Activated CD8-positive, alpha-beta memory T cell treated with anti-CD3 and anti-CD28 coated beads, Interleukin-2, amount 50 U/mL, for 1 hour (primary cell): ENCODE results near the gene CATSPER3.

ENCODE experiments used
- DNase-seq: peaks from one replicate; pipeline ENCODE4 v3.0.0-alpha.2; 2020; ENCODE audit errors: extremely low read depth

CATSPER3 gene

GRCh38 chr5:135029477-135030122 is 61.9 kb downstream of the CATSPER3 start:
- no peak for DNase-seq

DNA sequence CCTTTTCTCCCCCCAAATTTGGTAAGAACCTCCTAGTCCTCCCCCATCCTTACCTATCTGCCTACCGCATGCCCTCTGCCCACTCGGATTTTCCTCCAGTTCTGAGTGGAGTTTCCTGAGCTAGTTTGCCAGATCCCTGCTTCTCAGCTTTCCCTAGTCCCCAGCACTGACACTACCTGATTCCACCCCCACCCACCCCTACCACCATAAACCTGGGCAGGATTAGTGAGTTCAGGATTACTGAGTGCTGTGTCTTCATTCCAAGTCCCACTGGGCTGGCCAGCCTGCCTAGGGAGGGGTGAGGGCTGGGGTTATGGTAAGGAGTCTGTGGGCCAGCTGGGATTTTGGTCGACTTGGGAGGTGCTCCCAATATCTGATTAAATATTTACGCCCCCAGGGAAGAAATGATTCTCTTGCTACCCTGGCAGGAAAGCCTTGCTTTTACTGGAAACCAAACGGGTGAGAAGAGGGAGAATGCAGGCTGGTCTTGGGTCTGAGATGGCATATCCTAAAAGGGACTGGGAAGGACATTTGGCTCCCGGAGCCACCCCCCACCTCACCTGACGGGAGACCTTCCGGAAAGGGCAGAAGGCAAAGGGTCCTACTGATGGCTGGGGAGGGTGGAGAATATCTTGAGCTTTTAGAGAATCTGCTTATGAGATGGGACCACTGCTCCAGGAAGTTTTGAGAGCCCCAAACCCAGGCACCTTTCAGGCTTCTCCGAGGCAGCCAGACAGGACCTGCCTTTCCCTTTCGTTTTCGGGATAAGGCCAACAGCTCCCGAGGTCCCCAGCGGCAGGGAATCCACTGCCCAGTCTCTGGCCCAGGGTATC is 62.6 kb downstream of the CATSPER3 start:
- no peak for DNase-seq

- DNase-seq = no peak
Observed at GRCh38 chr5:135030956-135031812, 63.5 kb downstream of the CATSPER3 start.

GRCh38 chr5:135031813-135032694 is 64.3 kb downstream of the CATSPER3 start:
- no peak for DNase-seq

- DNase-seq = no peak
Observed at GRCh38 chr5:135032695-135032998, 64.9 kb downstream of the CATSPER3 start.

DNA sequence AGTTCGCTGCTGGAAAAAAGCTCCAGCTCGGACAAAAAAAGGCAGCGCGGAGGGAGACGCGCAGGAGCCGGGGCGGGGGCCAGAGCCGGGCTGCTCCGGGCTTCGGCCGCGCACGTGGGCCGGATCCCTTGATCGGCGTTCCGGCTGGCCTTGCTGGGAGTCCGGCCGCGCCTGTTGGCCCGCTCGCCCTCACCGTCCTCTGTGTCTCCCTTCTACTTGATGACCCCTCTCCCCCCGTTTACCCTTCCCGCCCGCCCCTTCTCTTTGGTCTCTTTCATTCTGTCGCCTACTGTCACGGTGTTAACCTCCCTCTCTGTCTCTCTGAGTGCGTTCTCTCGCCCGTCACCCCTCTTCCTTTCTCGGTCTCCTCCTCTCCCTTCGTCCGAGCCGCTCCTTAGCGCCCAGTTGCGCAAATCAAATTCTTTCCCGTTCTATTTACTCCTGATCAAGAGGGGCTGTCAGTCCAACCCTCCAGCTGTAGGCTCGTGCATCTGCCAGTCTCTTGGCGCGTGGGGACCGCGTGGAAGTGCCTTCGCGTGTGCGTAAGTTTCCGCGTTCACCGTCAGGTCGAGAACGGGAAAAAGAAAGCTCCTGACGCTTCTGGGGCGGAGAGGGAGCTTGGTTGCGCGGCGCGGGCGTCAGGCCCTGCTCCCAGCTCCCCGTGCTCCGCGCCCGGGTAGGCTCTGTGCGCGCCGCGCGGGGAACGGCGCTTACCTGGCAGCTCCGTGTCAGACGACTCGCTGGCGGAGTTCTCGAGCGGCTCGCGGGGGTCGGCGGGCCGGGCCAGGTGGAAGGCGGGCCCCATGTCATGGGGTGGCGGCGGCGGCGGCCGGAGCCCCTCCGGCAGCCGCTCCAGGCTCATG is 65.5 kb downstream of the CATSPER3 start:
- DNase-seq = no peak

- no peak for DNase-seq
Observed at GRCh38 chr5:135033901-135034235, 66.2 kb downstream of the CATSPER3 start, which contains the start of gene PITX1. PITX1 (minus strand) TSS chr5:135034228; CDS start chr5:135033881, 347 bp downstream.

GRCh38 chr5:135034236-135034962 is 66.7 kb downstream of the CATSPER3 start:
- DNase-seq = no peak

DNA sequence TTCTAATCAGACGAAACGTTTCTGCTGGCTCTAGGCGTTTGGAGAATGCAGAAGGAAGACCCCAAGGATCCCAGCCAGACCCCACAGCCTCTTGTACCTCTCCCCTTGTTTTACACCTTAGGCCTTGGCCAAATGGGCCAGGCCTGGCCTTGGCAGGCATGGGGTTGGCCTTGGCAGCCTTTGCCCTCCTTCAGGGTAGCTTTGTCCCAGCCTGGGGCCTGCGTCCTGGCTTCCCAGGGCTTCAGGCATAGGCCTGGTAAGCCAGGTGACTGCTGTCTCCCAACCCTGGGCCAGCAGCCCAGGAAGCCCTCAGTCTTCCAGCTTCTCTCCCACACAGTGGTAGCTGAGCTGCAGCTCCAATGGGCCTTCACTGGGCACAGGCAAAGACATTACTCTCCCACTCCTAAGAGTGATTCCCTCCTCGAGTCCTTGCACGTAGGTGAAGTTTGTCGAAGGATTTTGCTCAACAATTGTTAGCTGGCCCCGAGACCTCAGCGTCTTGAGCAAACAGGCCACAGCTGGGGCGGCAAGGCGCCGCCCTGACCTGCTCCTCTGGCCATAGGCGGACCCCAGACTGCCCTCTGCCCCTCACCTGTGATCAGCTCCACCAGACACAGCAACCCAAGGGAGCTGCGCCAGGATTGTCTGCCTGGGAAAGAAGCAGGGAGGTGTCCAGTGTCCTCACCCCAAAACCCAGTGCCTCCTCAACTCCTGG is 67.4 kb downstream of the CATSPER3 start:
- DNase-seq = no peak

GRCh38 chr5:135035678-135036030 is 67.9 kb downstream of the CATSPER3 start:
- DNase-seq = no peak

- DNase-seq = no peak
Observed at GRCh38 chr5:135036405-135036804, 68.7 kb downstream of the CATSPER3 start.

GRCh38 chr5:135037519-135038204 is 70.0 kb downstream of the CATSPER3 start:
- DNase-seq = no peak

GRCh38 chr5:135038205-135038812 is 70.6 kb downstream of the CATSPER3 start:
- no peak for DNase-seq

DNA sequence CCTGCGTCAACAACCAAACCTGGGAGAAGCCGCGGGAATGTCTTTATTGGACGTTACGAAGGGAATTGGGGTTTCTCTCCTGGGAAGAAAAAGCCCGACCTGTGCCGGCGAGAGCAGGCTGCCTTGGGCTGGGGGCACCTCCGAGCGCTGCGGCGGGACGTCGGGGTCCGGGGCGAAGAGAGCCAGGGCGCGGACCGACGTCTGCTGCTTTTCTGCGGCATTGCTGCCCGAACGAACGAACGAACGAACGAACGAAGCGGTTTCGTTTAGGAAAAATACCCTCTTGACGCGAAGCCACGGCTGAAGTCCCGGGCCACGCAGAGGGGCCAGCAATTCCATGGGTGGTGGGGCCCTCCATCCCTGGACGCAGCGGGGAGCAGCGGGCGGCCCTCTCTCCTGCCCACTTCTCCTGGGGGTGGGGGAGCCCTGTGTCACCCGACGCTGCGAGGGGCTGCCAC is 71.1 kb downstream of the CATSPER3 start:
- DNase-seq = no peak

GRCh38 chr5:135039271-135040033 is 71.7 kb downstream of the CATSPER3 start:
- DNase-seq = no peak

DNA sequence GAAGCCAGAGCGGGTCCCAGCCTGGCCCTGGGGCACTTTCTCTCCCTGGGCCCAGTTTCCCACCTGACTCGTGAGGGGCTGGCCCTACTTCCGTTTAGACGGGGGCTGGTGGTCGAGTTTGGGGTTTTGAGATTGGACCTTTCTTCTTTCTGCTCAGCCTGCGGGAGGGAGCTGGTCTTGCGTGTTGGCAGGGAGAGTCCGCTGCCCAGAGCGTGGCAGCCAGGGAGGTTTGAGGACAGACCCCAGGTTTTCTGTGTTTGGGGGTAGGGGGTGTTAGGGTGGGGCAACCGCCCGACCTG is 72.3 kb downstream of the CATSPER3 start:
- no peak for DNase-seq

- no peak for DNase-seq
Observed at GRCh38 chr5:135040333-135041144, 72.8 kb downstream of the CATSPER3 start.
